Measurements from ENCODE around the gene PROK1.

Gene PROK1

DNA sequence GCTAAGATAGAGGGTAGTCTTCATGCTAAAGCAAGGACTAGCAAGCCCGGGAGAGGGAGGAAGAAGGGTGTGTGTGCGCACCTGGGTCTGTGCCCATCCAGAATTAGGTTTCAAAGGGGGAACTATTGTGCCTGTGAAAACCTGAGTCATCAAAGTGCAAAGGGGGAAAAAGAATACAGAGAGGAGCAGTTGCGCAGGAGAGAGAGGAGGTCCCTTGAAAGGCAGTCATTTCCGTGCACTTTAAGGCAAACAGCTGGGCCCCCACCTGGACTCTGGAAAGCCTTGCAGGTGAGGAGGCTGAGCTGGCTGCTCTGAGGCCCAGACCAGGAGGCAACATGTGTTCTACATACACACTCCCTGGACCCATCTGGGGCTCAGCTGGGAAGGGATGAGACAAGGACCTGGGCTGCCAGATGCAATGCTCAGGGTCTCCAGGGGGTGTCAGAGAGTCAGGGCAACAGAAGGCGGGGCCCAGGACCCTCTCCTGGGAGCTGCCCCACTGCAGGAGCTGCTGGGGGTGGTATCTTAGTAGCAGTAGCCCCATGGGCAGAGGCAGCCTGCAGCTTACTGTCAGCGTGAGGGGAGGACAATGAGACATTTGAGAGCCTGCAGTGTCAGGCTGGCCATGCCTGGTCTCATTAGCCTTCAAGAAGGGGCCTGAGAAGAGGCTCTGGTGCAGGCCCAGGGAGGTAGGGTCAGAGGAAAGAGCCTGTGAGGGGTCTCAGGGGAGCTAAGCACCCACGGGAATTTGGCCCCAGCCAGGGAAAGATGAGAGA, 14.3 kb downstream of the PROK1 start:
- no peak for DNase-seq (ENCODE audit: low read depth, low spot score)

DNA sequence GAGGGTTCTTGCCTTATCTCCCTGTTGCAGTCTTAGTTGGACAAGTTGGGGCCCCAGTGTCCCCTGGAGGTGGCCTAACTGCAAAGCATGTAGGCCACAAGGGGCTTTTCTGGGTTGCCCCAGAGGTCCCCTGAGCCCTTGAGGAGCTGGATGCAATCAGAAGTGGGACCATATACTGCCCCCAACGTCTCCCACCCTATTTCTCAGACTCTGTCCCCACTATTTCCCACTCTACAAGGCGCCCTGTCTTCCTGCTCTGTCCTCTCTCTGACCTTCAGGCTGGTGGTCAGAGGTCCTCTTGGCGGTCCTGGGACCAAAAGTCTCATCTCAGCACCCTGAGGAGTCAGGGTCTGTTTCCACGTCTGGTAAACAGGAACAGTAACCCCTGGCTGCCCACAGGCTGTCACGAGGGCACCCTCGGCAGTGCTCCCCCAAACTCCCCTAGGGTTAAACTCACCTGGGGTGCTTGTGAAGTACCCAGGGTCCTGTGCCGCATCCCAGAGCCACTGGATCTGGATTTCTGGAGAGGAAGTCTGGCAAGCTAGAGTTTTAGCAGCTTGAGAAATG, 14.9 kb downstream of the PROK1 start:
- no peak for DNase-seq (ENCODE audit: low read depth, low spot score)

DNA sequence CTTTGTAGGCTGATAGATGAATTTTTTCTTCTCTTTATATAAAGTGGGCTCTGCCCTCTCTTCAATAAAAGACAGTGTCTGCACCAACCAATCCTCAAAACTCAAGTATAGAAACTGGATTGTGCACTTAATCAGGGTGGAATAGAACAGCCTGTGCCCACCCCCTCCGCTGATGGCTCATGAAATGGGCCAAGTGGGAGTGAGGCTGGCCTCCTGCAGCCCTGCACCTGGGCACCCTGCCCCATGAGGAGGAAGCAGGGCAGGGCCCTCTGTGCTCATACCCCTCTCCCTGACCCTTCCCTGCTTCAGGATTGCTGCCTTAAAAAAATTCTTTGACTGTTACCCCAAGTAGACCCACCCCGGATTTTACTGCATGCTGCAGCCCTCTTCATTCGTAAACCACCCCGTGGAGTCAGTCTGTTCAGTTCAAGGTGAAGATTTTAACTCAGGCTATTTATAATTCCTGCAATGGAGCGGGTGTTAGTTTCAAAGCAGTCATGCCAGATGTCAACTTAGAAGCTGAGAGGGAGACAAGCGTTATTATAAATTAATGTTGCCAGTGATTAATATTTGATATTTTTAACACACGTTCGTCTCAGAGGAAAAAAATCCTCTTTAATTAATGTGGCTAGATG, 15.8 kb downstream of the PROK1 start:
- DNase-seq (ENCODE audit: low read depth, low spot score): no peak

DNA sequence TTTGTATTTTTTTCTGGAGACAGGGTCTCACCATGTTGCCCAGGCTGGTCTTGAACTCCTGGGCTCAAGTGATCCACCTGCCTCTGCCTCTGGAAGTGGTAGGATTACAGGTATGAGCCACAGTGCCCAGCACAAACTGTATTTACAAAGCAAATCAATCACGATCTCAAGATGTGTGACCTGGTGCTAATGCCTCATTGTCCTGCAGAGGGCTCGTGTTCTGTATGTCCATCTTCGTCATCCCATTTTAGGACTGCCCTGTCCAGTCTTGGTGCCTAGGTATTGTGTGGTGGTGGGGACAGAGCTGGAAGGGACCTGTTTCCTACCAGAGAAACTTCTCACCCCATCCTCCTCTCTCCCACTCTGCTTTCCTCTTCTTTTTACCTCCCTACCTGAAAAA, 20.2 kb downstream of the PROK1 start:
- DNase-seq (ENCODE audit: low read depth, low spot score): no peak

DNA sequence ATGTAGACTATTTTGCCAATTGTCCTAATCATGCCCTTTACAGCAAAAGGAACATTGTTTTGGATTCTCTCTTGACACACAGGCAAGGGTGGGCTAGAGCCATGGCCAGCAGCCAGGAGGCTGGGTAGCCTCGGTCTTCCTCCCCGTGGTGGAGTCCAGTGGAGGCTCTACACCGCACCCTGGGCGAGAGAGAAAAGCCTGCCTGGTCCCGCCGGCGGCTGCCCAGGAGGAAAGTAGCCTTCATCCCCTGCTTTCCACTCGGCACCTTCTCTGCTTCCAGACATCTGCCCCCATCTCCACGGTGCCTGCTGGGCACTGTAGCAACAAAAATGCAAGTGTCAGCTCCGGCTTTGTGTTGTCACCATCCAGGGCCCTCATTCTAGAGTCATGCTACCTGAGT, 21.6 kb downstream of the PROK1 start:
- no peak for DNase-seq (ENCODE audit: low read depth, low spot score)

DNA sequence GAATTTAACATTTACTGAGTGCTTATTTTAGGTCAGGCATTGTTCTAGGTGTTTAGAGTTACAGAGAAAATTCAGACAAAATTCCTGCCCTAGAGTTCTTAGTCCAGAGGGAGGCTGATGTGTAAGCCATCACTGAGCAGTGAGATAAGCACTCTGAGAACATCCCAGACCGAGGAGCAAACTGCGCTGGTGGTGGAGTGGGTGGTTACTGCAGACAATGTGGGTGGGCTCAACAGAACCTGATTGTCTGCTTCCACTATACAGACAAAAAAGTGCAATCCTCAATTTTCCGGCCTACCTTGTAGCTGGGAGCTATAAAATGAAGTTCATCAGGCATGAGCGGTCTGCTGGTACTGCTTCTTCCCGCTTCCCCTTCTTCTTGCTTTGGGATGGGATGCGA, 23.5 kb downstream of the PROK1 start:
- DNase-seq (ENCODE audit: low read depth, low spot score): no peak

DNA sequence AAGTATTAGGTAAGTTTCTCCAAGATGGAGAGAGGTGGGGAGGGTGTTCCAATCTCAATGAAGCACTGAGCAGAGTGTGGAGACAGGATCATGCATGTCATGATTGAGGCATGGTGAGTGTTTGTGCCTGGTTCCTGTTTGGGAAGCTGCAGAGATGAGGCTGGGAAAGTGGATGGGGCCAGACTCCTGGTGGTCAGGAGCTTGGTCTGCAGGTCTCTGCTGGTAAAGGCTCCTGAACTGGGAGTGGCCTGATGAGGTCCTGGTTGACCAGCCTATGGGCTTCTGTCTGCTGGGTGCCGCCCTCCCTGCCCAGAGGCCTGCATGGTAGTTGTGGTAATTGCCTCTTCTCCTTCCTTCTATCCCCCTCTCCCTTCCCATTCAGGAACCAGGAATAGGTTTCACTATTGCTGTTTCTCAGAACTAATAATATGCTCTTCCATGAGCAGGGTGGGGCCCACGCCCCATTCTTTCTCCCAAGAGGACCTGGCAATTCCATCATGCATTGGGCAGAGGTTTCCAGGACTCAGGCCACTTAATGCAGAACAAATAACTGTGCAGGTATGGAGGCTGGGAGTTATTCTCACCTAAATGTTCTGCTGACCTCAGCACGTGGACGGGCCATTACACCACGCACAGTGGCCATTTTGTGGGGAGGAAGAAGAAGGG, 24.5 kb downstream of the PROK1 start:
- DNase-seq (ENCODE audit: low read depth, low spot score): no peak

DNA sequence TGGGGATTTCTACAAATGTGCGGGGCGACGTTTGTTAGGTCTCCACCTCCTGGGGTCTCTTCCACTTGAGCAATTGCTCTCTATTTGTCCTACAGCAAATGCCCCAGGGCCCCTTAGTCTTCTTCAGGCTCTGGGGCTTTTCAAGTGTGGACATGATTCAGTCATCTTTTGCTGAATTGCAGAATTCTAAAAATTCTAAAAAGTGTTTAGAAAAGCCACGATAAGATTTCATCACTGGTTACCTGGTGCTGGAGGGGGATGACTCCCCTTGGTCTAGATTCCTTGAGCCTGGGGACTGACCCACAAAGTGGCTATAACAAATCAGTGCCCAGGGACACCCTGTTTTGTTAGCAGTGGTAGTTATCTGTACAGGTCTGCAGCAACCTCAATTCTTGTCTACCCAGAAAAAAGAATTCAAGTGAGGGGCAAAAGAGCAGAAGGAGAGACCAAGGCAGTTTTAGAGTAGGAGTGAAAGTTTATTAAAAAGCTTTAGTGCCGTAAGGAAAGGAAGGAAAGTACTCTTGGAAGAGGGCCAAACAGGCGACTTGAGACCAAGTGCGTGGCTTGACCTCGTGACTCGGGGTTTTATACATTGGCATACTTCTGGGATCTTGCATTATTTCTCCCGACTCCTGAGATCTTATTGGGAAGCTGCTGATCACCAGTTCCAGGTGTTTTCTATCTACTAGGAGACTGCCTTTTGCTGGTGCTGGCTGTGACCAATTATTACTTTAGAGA, 25.2 kb downstream of the PROK1 start:
- no peak for DNase-seq (ENCODE audit: low read depth, low spot score)

DNA sequence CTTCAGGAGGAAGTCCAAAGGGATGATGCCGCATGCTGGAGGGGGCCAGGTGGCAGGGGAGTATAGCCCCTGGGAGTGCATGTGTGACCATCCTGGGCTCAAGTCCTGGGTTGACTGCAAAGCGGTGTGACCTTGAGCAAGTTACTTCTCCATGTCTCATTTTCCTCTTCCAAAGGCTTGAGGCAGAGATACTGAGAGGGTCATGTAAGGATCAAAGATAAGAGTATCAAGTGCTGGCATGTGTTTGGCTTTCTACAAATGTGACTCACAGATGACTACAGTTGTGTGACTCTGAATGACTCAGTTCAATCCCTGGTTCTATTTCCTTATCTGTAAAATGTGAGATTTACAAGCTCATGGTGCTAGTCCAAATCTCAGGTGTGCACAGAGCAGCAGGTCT, 26.1 kb downstream of the PROK1 start:
- DNase-seq (ENCODE audit: low read depth, low spot score): no peak

DNA sequence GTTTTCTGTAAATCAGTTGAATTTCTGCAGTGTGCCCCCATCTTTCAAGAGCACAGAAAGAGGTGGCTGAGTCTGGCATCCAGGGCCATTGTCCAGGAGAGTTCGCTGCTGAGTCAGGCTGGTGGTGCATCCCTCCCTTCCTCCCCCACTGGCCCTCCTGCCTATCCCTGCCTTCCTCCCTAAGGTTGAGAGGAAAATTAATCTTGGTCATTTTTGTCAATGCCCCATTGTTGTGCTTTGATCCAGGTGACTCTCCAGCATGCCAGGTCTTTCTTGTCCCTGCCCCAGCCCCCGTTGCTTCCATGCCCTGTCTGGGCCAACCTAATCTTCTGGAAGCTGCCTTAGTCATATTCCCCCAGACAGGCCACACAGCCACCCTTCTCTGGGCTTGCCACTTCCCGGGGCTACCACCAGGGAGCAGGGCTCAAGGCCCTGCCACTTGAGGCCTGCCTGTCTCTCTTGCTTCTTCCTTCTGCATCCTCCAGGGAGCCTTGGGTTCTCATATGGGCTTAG, 26.6 kb downstream of the PROK1 start:
- no peak for DNase-seq (ENCODE audit: low read depth, low spot score)

DNA sequence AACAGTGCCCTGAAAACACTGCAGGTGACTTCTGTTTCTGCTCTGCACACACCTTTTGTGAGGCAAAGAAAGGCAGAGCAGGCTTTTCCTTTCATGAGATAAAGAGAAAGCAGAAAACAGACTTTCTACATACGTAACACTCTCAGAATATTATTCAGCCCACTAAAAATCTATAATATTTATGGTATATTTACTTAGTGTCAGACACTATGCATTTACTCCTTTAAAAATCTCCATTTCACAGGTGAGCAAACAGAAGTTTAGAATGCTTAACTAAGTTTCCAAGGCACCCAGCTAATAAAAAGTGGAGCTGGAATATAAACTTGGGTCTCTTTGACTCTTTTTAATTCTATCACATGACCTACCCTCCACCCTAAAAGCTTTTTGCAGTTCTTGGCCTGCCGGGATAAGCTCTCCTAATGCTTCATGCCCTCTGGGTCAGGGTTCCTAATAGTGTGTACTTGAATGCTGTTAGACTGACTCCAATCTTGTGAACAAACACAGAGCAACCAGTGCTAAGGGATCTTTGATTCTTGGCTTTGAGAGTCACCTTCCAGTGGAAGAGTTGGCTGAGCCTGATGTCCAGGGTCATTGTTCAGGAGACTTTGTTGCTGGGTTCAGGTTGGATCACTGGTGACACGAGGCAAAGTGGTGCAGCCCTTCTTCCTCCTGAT, 27.2 kb downstream of the PROK1 start:
- DNase-seq (ENCODE audit: low read depth, low spot score): no peak

DNA sequence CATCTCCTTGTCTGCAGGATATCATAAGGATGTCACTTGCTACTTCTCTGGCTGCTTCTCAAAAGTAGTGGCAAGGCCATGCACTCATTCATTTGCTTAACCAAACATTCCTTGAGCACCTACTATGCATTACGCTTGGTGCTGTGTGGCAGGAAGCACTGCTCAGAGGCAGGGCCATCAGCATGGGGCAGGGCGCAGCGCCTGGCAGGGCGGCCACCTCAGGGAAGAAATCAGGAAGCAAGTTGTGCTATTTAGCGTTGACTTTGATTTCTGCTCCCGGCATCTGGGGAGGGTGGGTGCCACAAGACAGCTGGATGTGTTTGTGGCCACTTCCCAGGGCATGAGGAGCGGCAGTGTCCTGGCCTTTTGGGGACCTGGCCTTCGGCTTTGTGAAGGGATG, 27.9 kb downstream of the PROK1 start:
- DNase-seq (ENCODE audit: low read depth, low spot score): no peak

DNA sequence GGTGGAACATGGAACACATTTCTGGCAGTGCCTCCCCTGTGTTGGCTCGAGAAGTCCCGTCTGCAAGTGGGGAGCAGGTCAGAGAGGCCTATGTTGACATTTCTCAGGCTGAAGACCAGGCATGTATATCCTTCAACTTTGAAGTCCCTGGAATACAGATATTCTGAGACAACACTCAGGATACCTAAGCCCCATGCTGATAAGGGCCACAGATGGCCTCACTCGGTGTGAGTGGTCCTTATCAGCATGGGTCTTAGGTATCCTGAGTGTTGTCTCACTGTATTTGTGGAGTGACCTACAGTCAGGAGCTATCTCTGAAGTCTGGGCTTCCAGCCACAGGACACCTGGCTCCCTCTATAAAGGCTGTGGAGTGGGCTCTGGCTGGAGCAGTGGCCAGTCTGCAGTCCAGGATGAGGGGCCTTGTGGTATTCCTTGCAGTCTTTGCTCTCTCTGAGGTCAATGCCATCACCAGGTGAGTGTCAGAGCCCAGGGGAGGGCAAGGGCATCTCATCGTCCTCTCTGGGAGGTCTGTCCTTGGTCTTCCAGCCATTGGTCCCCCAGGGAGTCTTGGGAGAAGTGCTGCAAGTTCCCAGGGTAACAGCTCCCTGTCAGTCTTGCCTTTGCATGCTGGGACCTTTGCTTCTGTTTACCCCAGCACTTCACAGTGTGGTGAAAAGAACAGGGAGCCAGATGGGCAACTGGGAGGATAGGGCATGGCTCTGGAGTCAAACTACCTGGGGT, 29.6 kb downstream of the PROK1 start:
- no peak for DNase-seq (ENCODE audit: low read depth, low spot score)

DNA sequence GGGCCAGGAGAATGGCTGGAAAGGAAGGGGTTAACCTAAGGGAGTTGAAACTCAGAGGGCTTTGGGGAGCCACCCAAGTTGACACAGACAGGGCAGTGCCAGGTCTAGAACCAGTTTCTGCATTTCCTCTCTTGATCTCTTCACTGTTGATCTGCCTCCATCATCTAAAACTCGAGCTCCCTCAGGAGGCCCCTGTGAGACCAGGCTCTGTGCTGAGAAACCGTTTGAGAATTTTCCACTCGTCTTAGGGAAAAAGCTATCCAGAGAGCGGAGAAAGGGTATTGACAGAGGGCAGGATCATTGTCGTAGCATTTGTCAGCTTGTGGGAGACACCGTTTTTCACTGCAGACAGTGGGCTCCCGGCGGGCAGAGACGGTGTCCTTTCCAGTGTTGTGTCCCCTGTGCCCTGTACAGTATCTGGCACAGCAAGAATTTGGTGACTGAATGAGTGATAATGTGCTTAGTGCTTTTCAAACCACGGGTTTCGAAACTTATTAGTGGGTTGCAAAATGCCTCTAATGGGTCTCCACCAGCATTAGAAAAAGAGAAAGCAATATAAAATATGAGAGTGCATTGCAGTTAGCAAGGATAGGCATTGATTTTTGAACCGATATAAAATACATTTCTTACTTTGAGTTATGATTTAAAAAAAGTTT, 31.1 kb downstream of the PROK1 start:
- no peak for DNase-seq (ENCODE audit: low read depth, low spot score)

DNA sequence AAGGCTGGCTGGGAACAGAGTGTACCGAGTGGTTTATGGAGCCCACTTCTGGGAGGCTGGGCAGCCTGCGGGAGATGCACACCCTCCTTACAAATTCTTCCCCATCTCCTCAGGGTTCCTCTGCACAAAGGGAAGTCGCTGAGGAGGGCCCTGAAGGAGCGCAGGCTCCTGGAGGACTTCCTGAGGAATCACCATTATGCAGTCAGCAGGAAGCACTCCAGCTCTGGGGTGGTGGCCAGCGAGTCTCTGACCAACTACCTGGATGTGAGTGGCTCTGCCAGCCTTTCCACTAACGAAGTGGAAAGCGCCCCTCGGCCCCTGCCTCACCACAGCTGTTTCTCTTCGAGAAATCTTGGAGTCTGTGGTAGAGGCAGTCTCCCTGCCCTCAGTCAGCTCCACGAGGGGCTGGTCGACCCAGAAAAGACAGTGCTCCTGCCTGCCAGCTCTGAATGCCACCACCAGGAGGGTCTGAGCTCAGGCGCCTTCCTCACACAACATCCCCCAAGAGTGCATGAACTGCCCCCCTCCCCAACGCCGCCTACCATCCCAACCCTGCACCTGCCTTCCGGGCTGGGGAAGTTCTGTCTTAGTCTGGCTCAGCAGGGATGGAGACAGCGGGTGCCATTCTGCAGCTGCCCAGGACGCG, 31.8 kb downstream of the PROK1 start:
- no peak for DNase-seq (ENCODE audit: low read depth, low spot score)

DNA sequence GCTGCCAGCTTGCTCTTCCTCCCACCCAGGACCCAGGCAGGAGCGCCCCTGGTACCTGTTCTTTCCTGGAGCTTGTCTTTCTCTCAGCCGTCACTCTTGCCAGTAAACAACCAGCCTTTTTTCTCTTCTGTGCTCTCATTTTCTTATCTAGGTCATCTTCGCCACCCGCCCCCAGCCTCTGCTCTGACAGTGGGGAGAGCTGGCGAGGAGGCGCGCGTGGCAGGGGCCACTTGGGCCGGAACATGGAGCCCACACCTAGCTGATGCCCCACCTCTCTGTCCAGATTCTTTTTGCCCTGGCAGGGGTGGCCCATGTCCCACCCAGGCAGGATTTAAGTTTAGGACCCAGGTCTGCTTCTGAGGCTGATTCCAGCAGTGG, 32.3 kb downstream of the PROK1 start:
- DNase-seq (ENCODE audit: low read depth, low spot score): no peak

DNA sequence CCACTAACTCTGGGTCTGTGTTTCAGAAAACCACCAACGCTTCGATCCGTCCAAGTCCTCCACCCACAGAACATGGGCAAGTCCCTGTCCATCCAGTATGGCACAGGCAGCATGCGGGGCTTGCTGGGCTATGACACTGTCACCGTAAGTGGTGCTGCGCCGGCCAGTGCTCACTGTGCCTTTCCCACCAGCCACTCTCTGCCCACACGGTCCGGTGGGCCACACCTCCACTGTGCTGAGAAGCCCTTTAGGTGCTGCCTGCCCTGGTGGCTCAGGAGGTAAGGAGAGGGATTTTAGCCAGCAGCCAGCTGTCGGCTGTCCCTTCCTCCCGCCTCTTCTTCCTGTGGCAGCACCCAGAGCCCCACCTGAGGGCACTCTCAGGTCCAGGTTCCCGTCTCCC, 33.9 kb downstream of the PROK1 start:
- DNase-seq (ENCODE audit: low read depth, low spot score): no peak

DNA sequence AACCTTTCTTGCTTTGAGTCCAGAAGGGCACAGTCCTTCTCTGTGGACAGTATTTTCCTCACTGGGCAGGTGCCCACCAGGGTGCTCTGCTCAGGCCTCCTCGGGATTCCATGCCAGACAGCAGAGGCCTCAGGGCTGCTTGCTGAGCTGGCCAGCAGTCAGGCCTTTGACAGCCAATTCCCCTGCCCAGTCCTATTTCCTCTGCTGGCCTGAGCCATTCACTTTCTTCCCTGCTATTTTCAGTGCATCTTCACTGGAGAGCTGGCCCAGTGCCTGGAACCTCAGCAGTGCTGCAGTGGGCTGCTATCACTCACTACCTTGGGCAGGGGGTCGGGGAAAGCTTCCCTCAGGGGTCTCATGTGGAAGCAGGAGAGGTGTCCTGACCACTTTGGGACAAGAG, 34.8 kb downstream of the PROK1 start:
- DNase-seq (ENCODE audit: low read depth, low spot score): no peak

DNA sequence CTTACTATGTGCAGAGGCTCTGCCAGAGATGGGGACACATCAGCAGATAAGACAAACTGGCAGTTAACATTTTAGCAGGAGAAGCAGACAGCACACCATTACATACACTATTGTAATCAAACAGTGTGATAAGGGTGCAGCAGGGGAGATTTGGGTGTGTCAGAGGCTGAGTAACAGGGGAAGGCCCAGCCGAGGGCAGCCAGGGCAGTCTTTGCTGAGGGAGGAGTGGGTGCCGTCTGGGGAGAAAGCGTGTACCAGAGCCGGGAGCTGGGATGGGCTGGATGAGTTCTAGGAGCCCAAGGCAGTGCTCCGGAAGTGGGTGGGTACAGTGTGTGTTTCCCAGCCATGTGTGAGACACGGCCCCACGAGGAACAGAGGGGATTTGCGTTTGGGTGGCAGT, 36.8 kb downstream of the PROK1 start:
- DNase-seq (ENCODE audit: low read depth, low spot score): no peak

DNA sequence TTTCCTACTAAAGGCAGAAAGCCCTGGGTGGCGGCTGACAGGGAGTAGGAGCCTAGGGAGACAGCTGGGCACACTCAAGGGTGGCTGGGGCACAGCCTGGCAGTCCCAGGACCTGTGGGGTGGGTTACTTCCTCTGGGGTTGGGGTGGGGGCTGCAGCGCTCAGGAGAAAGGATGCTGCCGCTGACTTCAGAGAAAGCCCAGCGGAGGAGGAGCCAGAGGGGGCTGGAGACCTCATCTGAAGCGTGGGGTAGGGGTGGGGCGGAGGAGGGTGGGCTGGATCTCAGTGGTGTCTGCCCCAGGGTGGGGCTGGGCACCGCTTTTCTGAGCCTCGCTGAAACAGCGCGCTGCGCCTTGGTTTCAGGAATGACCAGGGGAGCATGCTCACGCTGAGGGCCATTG, 37.2 kb downstream of the PROK1 start:
- no peak for DNase-seq (ENCODE audit: low read depth, low spot score)
